HepG2 (cell line): ENCODE measurements around the gene ESAM. TPM values are rescaled to one million over a fixed set of nuclear protein-coding genes. Genes with fewer than 3 reads are reported as not detected.
A peak's percentile ranks its signal among the peaks of the same experiment; 100 is the strongest.

Experiments
- HES4 ChIP-seq: sonication (generic); formaldehyde crosslinking; IDR thresholded peaks from 2 replicates; pipeline ENCODE4 v1.9.0; 2021; ENCODE audit warnings: mild to moderate bottlenecking, missing genetic modification reagents, borderline replicate concordance
- MAZ ChIP-seq, 2 experiments: sonication (generic) in 1 of 2; formaldehyde crosslinking in 1 of 2; IDR thresholded peaks; 2 replicates each; pipeline versions ENCODE4 v1.5.0 to v1.6.1; 2012 to 2020; ENCODE audit warnings: low read depth in 2 of 2, mild to moderate bottlenecking in 2 of 2, borderline replicate concordance in 1 of 2, improper control_type of control experiment in 1 of 2, low read length in 1 of 2, missing genetic modification reagents in 1 of 2, moderate library complexity in 1 of 2
- MTERF4 ChIP-seq: sonication (generic); formaldehyde crosslinking; IDR thresholded peaks from 2 replicates; pipeline ENCODE4 v1.8.0; 2023; ENCODE audit warnings: mild to moderate bottlenecking, missing genetic modification reagents
- YY1 ChIP-seq: IDR thresholded peaks from 2 replicates; pipeline ENCODE4 v1.6.1; 2011; ENCODE audit warnings: low read length, low read depth, moderate library complexity, mild to moderate bottlenecking; ENCODE audit not compliant: insufficient read depth, insufficient replicate concordance
- ZBTB33 ChIP-seq: sonication (generic); formaldehyde crosslinking; IDR thresholded peaks from 2 replicates; pipeline ENCODE4 v1.4.0; 2020; ENCODE audit warnings: missing genetic modification reagents
- ZFP36L1 ChIP-seq: sonication (generic); formaldehyde crosslinking; IDR thresholded peaks from 2 replicates; pipeline ENCODE4 v1.8.0; 2022; ENCODE audit warnings: mild to moderate bottlenecking, missing genetic modification reagents, moderate library complexity
- ZFP91 ChIP-seq: sonication (generic); formaldehyde crosslinking; IDR thresholded peaks from 2 replicates; pipeline ENCODE4 v1.9.0; 2022; ENCODE audit warnings: missing genetic modification reagents, mild to moderate bottlenecking, borderline replicate concordance
- ZNF318 ChIP-seq: sonication (generic); formaldehyde crosslinking; IDR thresholded peaks from 2 replicates; pipeline ENCODE4 v1.4.0; 2020; ENCODE audit warnings: mild to moderate bottlenecking, missing genetic modification reagents
- ZNF501 ChIP-seq: sonication (generic); formaldehyde crosslinking; IDR thresholded peaks from 2 replicates; pipeline ENCODE4 v1.5.1; 2020; ENCODE audit warnings: mild to moderate bottlenecking, moderate library complexity, missing genetic modification reagents
- ZNF761 ChIP-seq: sonication (generic); formaldehyde crosslinking; conservative IDR thresholded peaks from 2 replicates; pipeline ENCODE4 v1.4.0; 2020; ENCODE audit warnings: mild to moderate bottlenecking, missing genetic modification reagents
- ZNF768 ChIP-seq: sonication (generic); formaldehyde crosslinking; IDR thresholded peaks from 2 replicates; pipeline ENCODE4 v1.4.0; 2020; ENCODE audit warnings: missing genetic modification reagents
- polyA plus RNA-seq, 8 experiments: library from polyadenylated mRNA; depleted of rRNA in 3 of 8; stranded (reverse) in 7 of 8; unstranded in 1 of 8; fragments of >200 nt; fragmentation: Illumina TruSeq in 4 of 8; extraction: Trizol in 4 of 8; gene quantifications; 2 replicates each; pipeline versions ENCODE4 v1.2.1 to v1.2.3, GENCODE V29; 2011 to 2016; ENCODE audit warnings: low read depth in 4 of 8, missing spikeins in 1 of 8, mixed read lengths in 1 of 8; ENCODE audit not compliant: insufficient read depth in 1 of 8
- total RNA-seq, 5 experiments: library from RNA; depleted of rRNA; stranded (reverse); fragments of >200 nt; fragmentation: Illumina TruSeq; extraction: Trizol; gene quantifications; 2 replicates each; pipeline ENCODE4 v1.2.3, GENCODE V29; 2016; ENCODE audit warnings: low read depth in 1 of 5

Gene ESAM
- total and polyA plus RNA-seq, 2 of the 13 experiments (the other 11 are each of a cell fraction or from before 2014, with no cell fraction given): 1.2 to 6.8 TPM

- TF ChIP-seq ZBTB33 (no peak), ZFP36L1 (CRISPR knock-in tag) (peak; percentile 52; the same call in 1 of the 2 replicates), ZNF501 (peak; percentile 71), HES4 (CRISPR knock-in tag) (peak; percentile 93), ZNF768 (peak; percentile 79), MAZ (IDR thresholded peaks at IDR 0.05; ENCODE audit: borderline replicate concordance, low read depth, low read length) (peak; percentile 82), MAZ (CRISPR knock-in tag; IDR thresholded peaks at IDR 0.05; ENCODE audit: low read depth) (peak; percentile 83), ZFP91 (CRISPR knock-in tag) (peak; percentile 86; the same call in 1 of the 2 replicates), ZNF318 (CRISPR knock-in tag) (peak; percentile 88; the same call in 1 of the 2 replicates), YY1 (peak; percentile 98), ZNF761 (CRISPR knock-in tag) (peak; percentile 52; the same call in 1 of the 2 replicates), MTERF4 (CRISPR knock-in tag) (peak; percentile 92)
Measured at GRCh38 chr11:124800226-124800929, 38.3 kb upstream of the ESAM start, which contains the start of gene MSANTD2 (continued).
